ENCODE measurements around the gene KIAA1191. TPM values are rescaled to one million over a fixed set of nuclear protein-coding genes. Genes with fewer than 3 reads are reported as not detected.

KIAA1191 gene
- total RNA-seq, 1 experiment from 2014 or later = 99.0 TPM

DNA sequence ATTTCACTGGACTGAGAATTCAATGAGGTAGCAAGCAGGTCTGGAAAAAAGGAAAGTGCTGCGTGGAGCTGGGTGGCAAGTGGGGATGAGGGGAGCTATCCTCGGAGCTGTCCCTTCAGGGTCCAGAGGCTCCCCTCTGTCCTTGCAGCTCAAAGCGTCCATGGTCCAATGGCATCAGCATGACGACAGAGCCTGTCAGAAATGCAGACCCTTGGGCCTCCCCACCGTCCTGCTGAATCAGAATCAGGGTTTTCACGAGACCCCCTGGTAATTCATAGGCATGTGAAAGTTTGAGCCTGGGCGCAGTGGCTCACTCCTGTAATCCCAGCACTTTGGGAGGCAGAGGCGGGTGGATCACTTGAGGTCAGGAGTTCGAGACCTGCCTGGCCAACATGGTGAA lies 32.5 kb upstream of the KIAA1191 start (continued):
- TF ChIP-seq, protein P1, sequence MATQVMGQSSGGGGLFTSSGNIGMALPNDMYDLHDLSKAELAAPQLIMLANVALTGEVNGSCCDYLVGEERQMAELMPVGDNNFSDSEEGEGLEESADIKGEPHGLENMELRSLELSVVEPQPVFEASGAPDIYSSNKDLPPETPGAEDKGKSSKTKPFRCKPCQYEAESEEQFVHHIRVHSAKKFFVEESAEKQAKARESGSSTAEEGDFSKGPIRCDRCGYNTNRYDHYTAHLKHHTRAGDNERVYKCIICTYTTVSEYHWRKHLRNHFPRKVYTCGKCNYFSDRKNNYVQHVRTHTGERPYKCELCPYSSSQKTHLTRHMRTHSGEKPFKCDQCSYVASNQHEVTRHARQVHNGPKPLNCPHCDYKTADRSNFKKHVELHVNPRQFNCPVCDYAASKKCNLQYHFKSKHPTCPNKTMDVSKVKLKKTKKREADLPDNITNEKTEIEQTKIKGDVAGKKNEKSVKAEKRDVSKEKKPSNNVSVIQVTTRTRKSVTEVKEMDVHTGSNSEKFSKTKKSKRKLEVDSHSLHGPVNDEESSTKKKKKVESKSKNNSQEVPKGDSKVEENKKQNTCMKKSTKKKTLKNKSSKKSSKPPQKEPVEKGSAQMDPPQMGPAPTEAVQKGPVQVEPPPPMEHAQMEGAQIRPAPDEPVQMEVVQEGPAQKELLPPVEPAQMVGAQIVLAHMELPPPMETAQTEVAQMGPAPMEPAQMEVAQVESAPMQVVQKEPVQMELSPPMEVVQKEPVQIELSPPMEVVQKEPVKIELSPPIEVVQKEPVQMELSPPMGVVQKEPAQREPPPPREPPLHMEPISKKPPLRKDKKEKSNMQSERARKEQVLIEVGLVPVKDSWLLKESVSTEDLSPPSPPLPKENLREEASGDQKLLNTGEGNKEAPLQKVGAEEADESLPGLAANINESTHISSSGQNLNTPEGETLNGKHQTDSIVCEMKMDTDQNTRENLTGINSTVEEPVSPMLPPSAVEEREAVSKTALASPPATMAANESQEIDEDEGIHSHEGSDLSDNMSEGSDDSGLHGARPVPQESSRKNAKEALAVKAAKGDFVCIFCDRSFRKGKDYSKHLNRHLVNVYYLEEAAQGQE (IDR thresholded peaks at IDR 0.05; ENCODE audit: low read depth) = no peak
- TF ChIP-seq EZH2phosphoT487 (IDR thresholded peaks at IDR 0.05; ENCODE audit: borderline replicate concordance) = no peak
- no peak for TF ChIP-seq ELF1 (IDR thresholded peaks at IDR 0.05; ENCODE audit: borderline replicate concordance, low read depth)
- TF ChIP-seq RAD21 (IDR thresholded peaks at IDR 0.05; ENCODE audit: low read depth) = no peak
- TF ChIP-seq CBX3 (IDR thresholded peaks at IDR 0.05; ENCODE audit: low read depth) = no peak
- no peak for TF ChIP-seq EZH2 (IDR thresholded peaks at IDR 0.05)
- TF ChIP-seq SRF (IDR thresholded peaks at IDR 0.05; ENCODE audit: low read depth) = no peak
- no peak for TF ChIP-seq YY1 (IDR thresholded peaks at IDR 0.05; ENCODE audit: extremely low read depth, insufficient replicate concordance, low read depth, low read length)
- TF ChIP-seq, protein P2, sequence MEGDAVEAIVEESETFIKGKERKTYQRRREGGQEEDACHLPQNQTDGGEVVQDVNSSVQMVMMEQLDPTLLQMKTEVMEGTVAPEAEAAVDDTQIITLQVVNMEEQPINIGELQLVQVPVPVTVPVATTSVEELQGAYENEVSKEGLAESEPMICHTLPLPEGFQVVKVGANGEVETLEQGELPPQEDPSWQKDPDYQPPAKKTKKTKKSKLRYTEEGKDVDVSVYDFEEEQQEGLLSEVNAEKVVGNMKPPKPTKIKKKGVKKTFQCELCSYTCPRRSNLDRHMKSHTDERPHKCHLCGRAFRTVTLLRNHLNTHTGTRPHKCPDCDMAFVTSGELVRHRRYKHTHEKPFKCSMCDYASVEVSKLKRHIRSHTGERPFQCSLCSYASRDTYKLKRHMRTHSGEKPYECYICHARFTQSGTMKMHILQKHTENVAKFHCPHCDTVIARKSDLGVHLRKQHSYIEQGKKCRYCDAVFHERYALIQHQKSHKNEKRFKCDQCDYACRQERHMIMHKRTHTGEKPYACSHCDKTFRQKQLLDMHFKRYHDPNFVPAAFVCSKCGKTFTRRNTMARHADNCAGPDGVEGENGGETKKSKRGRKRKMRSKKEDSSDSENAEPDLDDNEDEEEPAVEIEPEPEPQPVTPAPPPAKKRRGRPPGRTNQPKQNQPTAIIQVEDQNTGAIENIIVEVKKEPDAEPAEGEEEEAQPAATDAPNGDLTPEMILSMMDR (IDR thresholded peaks at IDR 0.05 in 2 of 3, conservative IDR thresholded peaks at IDR 0.05 in 1 of 3; ENCODE audit: borderline replicate concordance in 1 of 3, insufficient read depth in 1 of 3, low read depth in 2 of 3, low read length in 2 of 3) = no peak
- no peak for TF ChIP-seq POLR2A (IDR thresholded peaks at IDR 0.05; ENCODE audit: borderline replicate concordance, extremely low read depth, insufficient read depth, insufficient read length)
- TF ChIP-seq CEBPB (IDR thresholded peaks at IDR 0.05; ENCODE audit: low read depth) = no peak
- no peak for TF ChIP-seq SP1 (IDR thresholded peaks at IDR 0.05; ENCODE audit: low read depth)
- TF ChIP-seq, protein P3, sequence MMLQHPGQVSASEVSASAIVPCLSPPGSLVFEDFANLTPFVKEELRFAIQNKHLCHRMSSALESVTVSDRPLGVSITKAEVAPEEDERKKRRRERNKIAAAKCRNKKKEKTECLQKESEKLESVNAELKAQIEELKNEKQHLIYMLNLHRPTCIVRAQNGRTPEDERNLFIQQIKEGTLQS (IDR thresholded peaks at IDR 0.05) = no peak
